Measurements from ENCODE around the gene CXCR4. TPM values are rescaled to one million over a fixed set of nuclear protein-coding genes. Genes with fewer than 3 reads are reported as not detected.

CXCR4 gene
- total RNA-seq, 1 donor from 2014 or later, result 200 TPM

DNA sequence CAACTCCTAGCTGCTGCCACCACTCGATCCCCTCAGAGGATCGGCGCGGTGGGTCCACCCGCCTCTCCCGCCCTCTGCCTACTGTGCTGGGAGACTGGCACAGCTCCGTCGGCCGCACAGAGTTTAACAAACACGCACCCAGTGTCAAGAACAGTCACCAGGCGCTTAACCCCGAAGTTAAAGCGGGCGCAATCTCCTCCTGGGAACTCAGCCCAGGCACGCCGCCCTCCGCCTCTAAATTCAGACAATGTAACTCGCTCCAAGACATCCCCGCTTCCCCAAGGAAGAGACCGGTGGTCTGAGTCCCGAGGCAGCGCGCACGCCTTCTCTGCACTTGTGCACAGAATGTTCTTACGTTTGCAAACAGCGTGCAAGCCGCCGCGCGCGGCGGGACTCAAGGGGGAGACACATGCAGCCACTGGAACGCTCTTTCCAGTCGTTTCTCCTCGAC is 533 bp downstream of the CXCR4 start:
- no peaks in the 10 kb centered on the region for H3K27me3 Mint-ChIP-seq
- H3K9me3 Mint-ChIP-seq, result no peaks in the 10 kb centered on the region
- ATAC-seq (ENCODE audit: low read depth), result peak; percentile 4
- H3K27ac Mint-ChIP-seq, result peak overlapping the region; percentile 97
- peak; percentile 58 for DNase-seq
- H3K36me3 Mint-ChIP-seq (ENCODE audit: low read depth), result peaks cover 58% of the 10 kb centered on the region
- intact Hi-C loops (cut with micrococcal nuclease), result loop anchor here (1.0 to 5.0 kb wide), 6 partner anchors 61 to 265 kb away; partner anchors contain the start of gene DARS1
- peak overlapping the region; percentile 96 for H3K4me3 Mint-ChIP-seq
- peaks cover 66% of the 10 kb centered on the region for H3K4me1 Mint-ChIP-seq
- POLR2A ChIA-PET, result interaction anchor here (0.6 to 10.9 kb wide), 30 partner anchors 8 to 267 kb away, joined by 3 to 478 read pairs (median 8); partner anchors contain the start of gene DARS1
- TF ChIP-seq, protein P1, sequence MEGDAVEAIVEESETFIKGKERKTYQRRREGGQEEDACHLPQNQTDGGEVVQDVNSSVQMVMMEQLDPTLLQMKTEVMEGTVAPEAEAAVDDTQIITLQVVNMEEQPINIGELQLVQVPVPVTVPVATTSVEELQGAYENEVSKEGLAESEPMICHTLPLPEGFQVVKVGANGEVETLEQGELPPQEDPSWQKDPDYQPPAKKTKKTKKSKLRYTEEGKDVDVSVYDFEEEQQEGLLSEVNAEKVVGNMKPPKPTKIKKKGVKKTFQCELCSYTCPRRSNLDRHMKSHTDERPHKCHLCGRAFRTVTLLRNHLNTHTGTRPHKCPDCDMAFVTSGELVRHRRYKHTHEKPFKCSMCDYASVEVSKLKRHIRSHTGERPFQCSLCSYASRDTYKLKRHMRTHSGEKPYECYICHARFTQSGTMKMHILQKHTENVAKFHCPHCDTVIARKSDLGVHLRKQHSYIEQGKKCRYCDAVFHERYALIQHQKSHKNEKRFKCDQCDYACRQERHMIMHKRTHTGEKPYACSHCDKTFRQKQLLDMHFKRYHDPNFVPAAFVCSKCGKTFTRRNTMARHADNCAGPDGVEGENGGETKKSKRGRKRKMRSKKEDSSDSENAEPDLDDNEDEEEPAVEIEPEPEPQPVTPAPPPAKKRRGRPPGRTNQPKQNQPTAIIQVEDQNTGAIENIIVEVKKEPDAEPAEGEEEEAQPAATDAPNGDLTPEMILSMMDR (IDR thresholded peaks at IDR 0.05), result no peak
- CTCF ChIA-PET, result interaction anchor here (1.2 to 1.7 kb wide), 2 partner anchors 120 to 122 kb away, joined by 4 to 7 read pairs; no protein-coding TSS in a partner anchor

- Mint-ChIP-seq H3K36me3 (ENCODE audit: low read depth) (peaks cover 60% of the 10 kb centered on the region), H3K27me3 (no peaks in the 10 kb centered on the region), H3K4me1 (peaks cover 65% of the 10 kb centered on the region), H3K4me3 (peak overlapping the region; percentile 96), H3K27ac (peak overlapping the region; percentile 97), H3K9me3 (no peaks in the 10 kb centered on the region)
- ATAC-seq (ENCODE audit: low read depth), result peak; percentile 15
- TF ChIP-seq, protein P1 (IDR thresholded peaks at IDR 0.05), result no peak
- intact Hi-C loops (cut with micrococcal nuclease), result loop anchor here (1.0 to 5.0 kb wide), 7 partner anchors 60 to 265 kb away; partner anchors contain the start of gene DARS1
- DNase-seq, result peak; percentile 59
- ChIA-PET CTCF (interaction anchor here (1.2 to 1.7 kb wide), 2 partner anchors 119 to 122 kb away, joined by 4 to 7 read pairs; no protein-coding TSS in a partner anchor), POLR2A (interaction anchor here (0.7 to 10.9 kb wide), 28 partner anchors 9 to 267 kb away, joined by 3 to 478 read pairs (median 8); partner anchors contain the start of gene DARS1)
Measured at GRCh38 chr2:136116813-136117390, 1.0 kb downstream of the CXCR4 start.

DNA sequence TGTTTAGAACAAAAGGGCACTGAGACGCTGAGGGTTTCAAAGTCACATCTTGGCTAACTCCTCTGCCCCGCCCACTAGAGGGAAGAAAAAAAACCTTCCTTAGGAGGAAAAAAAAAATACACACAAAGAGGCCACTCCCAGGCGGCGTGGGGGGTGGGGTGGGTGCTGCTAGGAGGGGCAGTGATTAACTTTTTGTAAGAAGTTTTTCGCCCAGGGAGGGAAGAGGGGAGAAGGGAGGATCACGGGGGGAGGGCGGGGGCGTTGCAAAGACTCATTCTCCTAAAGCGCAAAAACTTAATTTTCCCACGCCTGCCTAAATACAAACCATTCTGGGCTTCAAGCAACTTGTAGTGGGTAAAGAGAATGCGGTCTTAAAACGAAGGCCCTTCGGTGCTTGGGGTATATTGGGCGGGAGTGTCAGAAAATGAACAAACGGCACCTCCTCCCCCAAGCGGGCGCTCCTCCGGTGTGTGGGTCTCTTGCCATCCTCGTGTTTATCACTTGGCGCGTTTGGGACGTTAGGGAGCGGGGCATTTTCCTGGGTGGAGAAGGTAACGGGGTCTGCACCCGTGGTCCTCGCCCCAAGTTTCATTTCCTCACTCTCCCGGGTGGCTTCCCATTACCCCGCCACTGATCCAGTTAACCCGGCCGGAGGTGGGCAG is 1.7 kb downstream of the CXCR4 start:
- peaks cover 66% of the 10 kb centered on the region for H3K4me1 Mint-ChIP-seq
- DNase-seq (peak; percentile 49), ATAC-seq (ENCODE audit: low read depth) (no peak)
- peaks cover 60% of the 10 kb centered on the region for H3K36me3 Mint-ChIP-seq (ENCODE audit: low read depth)
- ChIA-PET CTCF (interaction anchor here (1.2 to 1.7 kb wide), 2 partner anchors 119 to 123 kb away, joined by 4 to 7 read pairs; no protein-coding TSS in a partner anchor), POLR2A (interaction anchor here (0.9 to 10.9 kb wide), 19 partner anchors 9 to 268 kb away, joined by 3 to 478 read pairs (median 11); partner anchors contain the start of gene DARS1)
- no peaks in the 10 kb centered on the region for H3K9me3 Mint-ChIP-seq
- peak overlapping the region; percentile 96 for H3K4me3 Mint-ChIP-seq
- intact Hi-C loops (cut with micrococcal nuclease), result loop anchor here (1.0 to 5.0 kb wide), 4 partner anchors 59 to 211 kb away; no protein-coding TSS in a partner anchor
- no peaks in the 10 kb centered on the region for H3K27me3 Mint-ChIP-seq
- TF ChIP-seq, protein P1 (IDR thresholded peaks at IDR 0.05), result no peak
- H3K27ac Mint-ChIP-seq, result peak overlapping the region; percentile 61

- DNase-seq (no peak), ATAC-seq (ENCODE audit: low read depth) (no peak)
- CTCF ChIA-PET, result interaction anchor here (2.2 kb wide), 1 partner anchor 118 kb away, joined by 8 read pairs; no protein-coding TSS in a partner anchor
- peak overlapping the region; percentile 96 for H3K4me3 Mint-ChIP-seq
- peaks cover 67% of the 10 kb centered on the region for H3K4me1 Mint-ChIP-seq
- no peaks in the 10 kb centered on the region for H3K9me3 Mint-ChIP-seq
- no peaks in the 10 kb centered on the region for H3K27me3 Mint-ChIP-seq
- TF ChIP-seq, protein P1 (IDR thresholded peaks at IDR 0.05), result no peak
- peak overlapping the region; percentile 61 for H3K27ac Mint-ChIP-seq
- POLR2A ChIA-PET, result interaction anchor here (0.7 to 10.9 kb wide), 14 partner anchors 10 to 269 kb away, joined by 3 to 478 read pairs (median 6); partner anchors contain the start of gene DARS1
- H3K36me3 Mint-ChIP-seq (ENCODE audit: low read depth), result peaks cover 60% of the 10 kb centered on the region
- intact Hi-C loops (cut with micrococcal nuclease), result loop anchor here (5.0 kb wide), 1 partner anchor 212 kb away; no protein-coding TSS in a partner anchor
Measured at GRCh38 chr2:136115183-136115761, 2.7 kb downstream of the CXCR4 start.
